A549 (cell line): ENCODE results near the gene RIN2. TPM values are rescaled to one million over a fixed set of nuclear protein-coding genes. Genes with fewer than 3 reads are reported as not detected.

Source experiments
- ATAC-seq, 2 experiments: fragments of 200-7000 bp in 1 of 2; fragments of >200 bp in 1 of 2; cut with Nextera tagmentation in 1 of 2; cut with Tn5 transposase in 1 of 2; 3 replicates each; pipeline versions ENCODE4 v1.8.0 to v1.9.1; 2018 to 2020; ENCODE audit warnings: mild to moderate bottlenecking in 1 of 2, moderate library complexity in 1 of 2
- CTCF ChIA-PET: fragments of 300-600 bp; sonication (Branson Sonifier 250); formaldehyde crosslinking; extraction: SDS; loops from one replicate; lab custom pipeline; 2021; ENCODE audit warnings: antibody characterized with exemption, inconsistent platforms; lab: Yijun Ruan, JAX
- POLR2A ChIA-PET: fragments of 350-600 bp; formaldehyde crosslinking; extraction: SDS; loops from one replicate; lab custom pipeline; 2021; ENCODE audit warnings: antibody characterized with exemption, inconsistent platforms; lab: Yijun Ruan, JAX
- DNase-seq, 2 experiments: peaks; one replicate each; pipeline versions ENCODE4 v3.0.0 to v3.0.0-alpha.2; 2011 to 2016; ENCODE audit warnings: low read depth in 1 of 2, low spot score in 1 of 2
- FAIRE-seq: peaks from 2 replicates; lab custom pipeline; 2011; peaks lifted over from hg19 to GRCh38; lab: Jason Lieb, UNC
- H3K27ac ChIP-seq, 2 experiments: fragments of >200 bp; sonication (Bioruptor Twin); formaldehyde crosslinking; 3 replicates each; pipeline ENCODE4 v1.5.1; 2016 to 2017
- H3K4me1 ChIP-seq: fragments of >200 bp; sonication (Bioruptor Twin); formaldehyde crosslinking; 3 replicates; pipeline ENCODE4 v1.6.1; 2016
- H3K4me2 ChIP-seq: fragments of >200 bp; sonication (Bioruptor Twin); formaldehyde crosslinking; 3 replicates; pipeline ENCODE4 v1.6.1; 2016
- H3K4me3 ChIP-seq: fragments of >200 bp; sonication (Bioruptor Twin); formaldehyde crosslinking; 3 replicates; pipeline ENCODE4 v1.5.1; 2016
- H3K9me3 ChIP-seq: fragments of >200 bp; sonication (Bioruptor Twin); formaldehyde crosslinking; 3 replicates; pipeline ENCODE4 v1.6.1; 2016
- BCL3 ChIP-seq: fragments of >200 bp; sonication (Bioruptor Twin); formaldehyde crosslinking; IDR thresholded peaks from 3 replicates; pipeline ENCODE4 v1.6.1; 2016
- CHD2 ChIP-seq: fragments of 150-350 bp; IDR thresholded peaks from 2 replicates; pipeline ENCODE4 v1.6.1; 2014; ENCODE audit warnings: low read length; ENCODE audit not compliant: partially characterized antibody
- EHF ChIP-seq: fragments of 250-450 bp; sonication (Bioruptor Pico); IDR thresholded peaks from 2 replicates; pipeline ENCODE4 v1.5.0; 2020; ENCODE audit warnings: mild to moderate bottlenecking
- GATA3 ChIP-seq: IDR thresholded peaks from 2 replicates; pipeline ENCODE4 v1.6.1; 2012; ENCODE audit warnings: borderline replicate concordance
- HDAC2 ChIP-seq: fragments of 200-600 bp; sonication (generic); IDR thresholded peaks from 2 replicates; pipeline ENCODE4 v1.6.1; 2016
- HEYL ChIP-seq: fragments of 250-450 bp; sonication (Bioruptor Pico); IDR thresholded peaks from 2 replicates; pipeline ENCODE4 v1.8.0; 2021; ENCODE audit warnings: mild to moderate bottlenecking, moderate library complexity
- HMGXB4 ChIP-seq: fragments of 250-450 bp; sonication (Bioruptor Pico); IDR thresholded peaks from 2 replicates; pipeline ENCODE4 v1.5.0; 2021; ENCODE audit warnings: mild to moderate bottlenecking, moderate library complexity, borderline replicate concordance
- HOXB5 ChIP-seq: fragments of 250-450 bp; sonication (Bioruptor Pico); IDR thresholded peaks from 2 replicates; pipeline ENCODE4 v1.5.0; 2020; ENCODE audit warnings: mild to moderate bottlenecking, moderate library complexity
- MAX ChIP-seq: IDR thresholded peaks from 2 replicates; pipeline ENCODE4 v1.6.1; 2012
- NFE2L2 ChIP-seq: fragments of 150-350 bp; conservative IDR thresholded peaks from 2 replicates; pipeline ENCODE4 v1.6.1; 2014; ENCODE audit warnings: low read length
- NR3C1 ChIP-seq: fragments of >200 bp; sonication (Bioruptor Twin); formaldehyde crosslinking; IDR thresholded peaks from 3 replicates; pipeline ENCODE4 v1.6.1; 2017
- POLR2A ChIP-seq: IDR thresholded peaks from 2 replicates; pipeline ENCODE4 v1.6.1; 2012; ENCODE audit warnings: mild to moderate bottlenecking, low read length
- POLR2AphosphoS2 ChIP-seq: conservative IDR thresholded peaks from 2 replicates; pipeline ENCODE4 v1.6.1; 2012; ENCODE audit warnings: low read length, improper control_type of control experiment, inconsistent platforms
- RAD21 ChIP-seq, 2 experiments: fragments of >200 bp in 1 of 2; sonication (Bioruptor Twin) in 1 of 2; formaldehyde crosslinking in 1 of 2; IDR thresholded peaks in 1 of 2; conservative IDR thresholded peaks in 1 of 2; 2 replicates in 1 of 2; 3 replicates in 1 of 2; pipeline ENCODE4 v1.6.1; 2012 to 2018; ENCODE audit warnings: inconsistent platforms in 1 of 2
- RCOR1 ChIP-seq: fragments of 150-350 bp; IDR thresholded peaks from 2 replicates; pipeline ENCODE4 v1.6.1; 2014; ENCODE audit warnings: antibody characterized with exemption, low read length, low read depth
- SMC3 ChIP-seq: fragments of >200 bp; sonication (Bioruptor Twin); formaldehyde crosslinking; IDR thresholded peaks from 3 replicates; pipeline ENCODE4 v1.6.1; 2018; ENCODE audit warnings: inconsistent platforms
- ZC3H11A ChIP-seq: fragments of 450-650 bp; IDR thresholded peaks from 2 replicates; pipeline ENCODE4 v1.6.1; 2014; ENCODE audit warnings: antibody characterized with exemption, mild to moderate bottlenecking
- ZFP36 ChIP-seq: fragments of 450-650 bp; IDR thresholded peaks from 2 replicates; pipeline ENCODE4 v1.6.1; 2014; ENCODE audit warnings: borderline replicate concordance; ENCODE audit not compliant: partially characterized antibody
- ZNF302 ChIP-seq: fragments of 250-450 bp; sonication (Bioruptor Pico); IDR thresholded peaks from 2 replicates; pipeline ENCODE4 v1.9.0; 2021; ENCODE audit warnings: inconsistent platforms, mild to moderate bottlenecking, moderate library complexity
- WGBS: methylation state at CpG from one replicate; pipeline ENCODE4 v1.1.6; 2017; ENCODE audit errors: missing lambda C conversion rate; 5-methylcytosine and 5-hydroxymethylcytosine counted together
- polyA plus RNA-seq, 4 experiments: library from polyadenylated mRNA; depleted of rRNA in 3 of 4; stranded (reverse); fragments of >200 nt; fragmentation: RNase III in 1 of 4; extraction: RNeasy Plus Mini Kit Qiagen cat#74134 plus additional on column Dnase treatment in 1 of 4; gene quantifications; 2 replicates in 3 of 4; 3 replicates in 1 of 4; pipeline ENCODE4 v1.2.3, GENCODE V29; 2011 to 2017

The RIN2 gene
- polyA plus RNA-seq, 2 of the 4 experiments (the other 2 are of a cell fraction), result 22.4 to 34.7 TPM

- 48% methylated on average over 5 of the region's 5 CpGs for WGBS
- ATAC-seq, result peak; percentile 46 to 70; a peak in 3 of 6 replicates
Measured at GRCh38 chr20:19710336-19711120, 47.5 kb upstream of the RIN2 start.

GRCh38 chr20:19711126-19711525 is 46.9 kb upstream of the RIN2 start:
- 85% methylated on average over 11 of the region's 11 CpGs for WGBS
- Histone ChIP-seq H3K27ac (no peak overlapping the region; a peak in 1 of 6 replicates), H3K4me3 (no peak overlapping the region), H3K9me3 (peaks cover 5% of the 10 kb centered on the region; the same call in 2 of the 3 replicates), H3K4me2 (peak overlapping the region; percentile 55), H3K4me1 (peaks cover 18% of the 10 kb centered on the region)
- FAIRE-seq (no peak), ATAC-seq (no peak), DNase-seq (no peak)
- POLR2A ChIA-PET, result no interaction called here
- TF ChIP-seq RCOR1 (no peak), HDAC2 (no peak), BCL3 (no peak)
- CTCF ChIA-PET, result no interaction called here

More at GRCh38 chr20:19710336-19711120, 47.5 kb upstream of the RIN2 start:
- Histone ChIP-seq H3K4me3 (no peak overlapping the region), H3K9me3 (no peaks in the 10 kb centered on the region), H3K4me2 (peak overlapping the region; percentile 55), H3K27ac (peak overlapping the region; percentile 20 to 47; a peak in 2 of 6 replicates), H3K4me1 (peaks cover 18% of the 10 kb centered on the region)
- no peak for TF ChIP-seq GATA3
- TF ChIP-seq EHF (CRISPR knock-in tag), result no peak
- no peak for TF ChIP-seq CHD2
- no peak for TF ChIP-seq POLR2AphosphoS2
- TF ChIP-seq HMGXB4 (CRISPR knock-in tag), result no peak
- TF ChIP-seq NR3C1, result no peak
- no peak for TF ChIP-seq RAD21 (conservative IDR thresholded peaks at IDR 0.05 in 1 of 2, IDR thresholded peaks at IDR 0.05 in 1 of 2)
- 0 out of 2 replicates have a peak, but pooled peaks have one; percentile 7 for TF ChIP-seq MAX
- FAIRE-seq (peak; percentile 46), DNase-seq (peak in 1 of 2 experiments; percentile 36)
- CTCF ChIA-PET, result no interaction called here
- POLR2A ChIA-PET, result no interaction called here

GRCh38 chr20:19712721-19713260 is 45.3 kb upstream of the RIN2 start:
- DNase-seq, result no peak
- 65% methylated on average over 4 of the region's 4 CpGs for WGBS
- H3K9me3 ChIP-seq, result peaks cover 17% of the 10 kb centered on the region
- ATAC-seq, result no peak
- FAIRE-seq, result no peak
- TF ChIP-seq ZNF302 (CRISPR knock-in tag) (no peak), POLR2A (no peak)
- CTCF ChIA-PET, result interaction anchor here (1.5 kb wide), 1 partner anchor 18 kb away, joined by 4 read pairs; no protein-coding TSS in a partner anchor
- H3K4me2 ChIP-seq, result no peak overlapping the region
- H3K4me3 ChIP-seq, result no peak overlapping the region
- H3K4me1 ChIP-seq, result peaks cover 18% of the 10 kb centered on the region
- no peak overlapping the region for H3K27ac ChIP-seq
- POLR2A ChIA-PET, result no interaction called here

- Histone ChIP-seq H3K4me1 (peaks cover 18% of the 10 kb centered on the region), H3K9me3 (peaks cover 17% of the 10 kb centered on the region), H3K27ac (no peak overlapping the region), H3K4me3 (no peak overlapping the region), H3K4me2 (no peak overlapping the region)
- TF ChIP-seq ZFP36, result no peak
- TF ChIP-seq HEYL (CRISPR knock-in tag), result no peak
- no peak for TF ChIP-seq HOXB5 (CRISPR knock-in tag)
- TF ChIP-seq NFE2L2, result no peak
- no peak for TF ChIP-seq SMC3
- no peak for TF ChIP-seq ZC3H11A
- 63% methylated on average over 2 of the region's 2 CpGs for WGBS
- ChIA-PET POLR2A (no interaction called here), CTCF (interaction anchor here (0.7 to 2.8 kb wide), 5 partner anchors 9 to 329 kb away, joined by 3 to 17 read pairs (median 5); no protein-coding TSS in a partner anchor)
- ATAC-seq, result no peak
- no peak for DNase-seq
- no peak for FAIRE-seq
Measured at GRCh38 chr20:19713822-19714578, 44.1 kb upstream of the RIN2 start.
